ENCODE results near the gene CCDC157. TPM values are rescaled to one million over a fixed set of nuclear protein-coding genes. Genes with fewer than 3 reads are reported as not detected.
"Not testable (repeated sequence)": the region's sequence is repeated elsewhere in the genome, so short reads cannot be mapped to it uniquely, and the experiment has no call there.

The CCDC157 gene
- total RNA-seq, 1 donor from 2014 or later, result 5.5 TPM

DNA sequence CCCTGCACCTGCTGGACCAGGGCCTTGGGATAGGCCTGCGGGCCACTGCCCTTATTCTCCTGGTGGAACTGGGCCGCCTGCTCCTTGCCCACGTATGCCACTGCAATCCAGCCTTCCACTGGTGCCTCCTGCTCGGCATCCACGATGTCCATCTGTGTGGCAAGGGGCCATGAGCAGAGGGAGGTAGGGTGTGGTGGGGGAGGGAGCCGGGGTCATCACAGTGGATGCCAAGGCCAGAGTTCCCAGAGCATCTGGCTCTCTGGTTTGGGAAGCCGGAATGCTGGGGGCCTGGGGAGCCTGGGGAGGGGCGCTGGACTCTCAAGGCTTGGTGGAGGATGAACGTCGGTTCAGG, 29.8 kb downstream of the CCDC157 start:
- intact Hi-C loops (cut with micrococcal nuclease), result loop anchor here (2.0 to 5.0 kb wide), 3 partner anchors 30 to 120 kb away; partner anchors contain the start of genes CCDC157, OSM, SF3A1 and TBC1D10A

DNA sequence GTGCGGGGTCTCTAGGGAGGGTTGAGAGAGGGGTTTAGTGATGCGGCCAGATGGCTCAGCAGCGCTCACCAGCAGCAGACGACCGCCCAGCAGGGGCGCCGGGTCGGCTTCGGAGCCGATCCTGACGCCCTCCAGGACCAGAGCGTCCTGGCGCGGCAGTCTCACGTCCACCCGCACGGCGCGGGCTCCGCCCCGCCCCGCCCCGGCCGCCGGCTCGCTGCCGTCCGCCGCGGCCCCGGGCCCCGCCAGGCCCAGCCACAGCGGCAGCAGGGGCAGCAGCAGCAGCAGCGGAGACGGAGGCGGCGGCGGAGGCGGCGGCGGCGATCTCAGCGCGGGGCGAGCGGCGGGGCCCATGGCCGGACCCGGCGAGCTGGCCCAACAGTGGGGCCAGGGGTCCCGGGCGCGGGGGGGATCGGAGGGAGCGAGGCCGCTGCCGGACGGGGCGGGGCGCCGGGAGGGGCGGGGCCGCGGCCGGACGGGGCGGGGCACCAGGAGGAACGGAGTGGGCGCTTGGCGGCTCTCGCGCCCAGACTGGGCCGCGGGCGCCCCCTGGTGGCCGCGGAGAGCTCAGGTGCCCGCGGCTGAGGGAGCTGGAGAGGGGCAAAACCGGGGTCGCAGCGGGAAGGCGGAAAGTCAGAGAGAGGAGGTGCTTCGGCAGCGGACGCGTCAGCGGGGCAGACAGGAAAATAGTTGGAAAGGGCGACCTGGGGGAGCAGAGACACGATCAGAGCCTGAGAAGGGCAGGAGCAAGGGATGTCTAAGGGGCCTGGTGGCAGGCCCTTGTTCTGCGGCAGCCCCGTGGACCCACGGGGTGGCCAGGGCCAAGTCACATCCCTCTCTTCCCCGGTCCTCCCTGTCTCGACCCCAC, 30.4 kb downstream of the CCDC157 start, which contains the start of gene RNF215:
TSS of gene RNF215 (minus strand) at position 452 of the 868 bp plus-strand sequence. CDS start at position 354, 98 bp downstream.
- intact Hi-C loops (cut with micrococcal nuclease), result loop anchor here (1.0 to 5.0 kb wide), 4 partner anchors 30 to 120 kb away; partner anchors contain the start of genes CCDC157, OSM, SF3A1 and TBC1D10A

DNA sequence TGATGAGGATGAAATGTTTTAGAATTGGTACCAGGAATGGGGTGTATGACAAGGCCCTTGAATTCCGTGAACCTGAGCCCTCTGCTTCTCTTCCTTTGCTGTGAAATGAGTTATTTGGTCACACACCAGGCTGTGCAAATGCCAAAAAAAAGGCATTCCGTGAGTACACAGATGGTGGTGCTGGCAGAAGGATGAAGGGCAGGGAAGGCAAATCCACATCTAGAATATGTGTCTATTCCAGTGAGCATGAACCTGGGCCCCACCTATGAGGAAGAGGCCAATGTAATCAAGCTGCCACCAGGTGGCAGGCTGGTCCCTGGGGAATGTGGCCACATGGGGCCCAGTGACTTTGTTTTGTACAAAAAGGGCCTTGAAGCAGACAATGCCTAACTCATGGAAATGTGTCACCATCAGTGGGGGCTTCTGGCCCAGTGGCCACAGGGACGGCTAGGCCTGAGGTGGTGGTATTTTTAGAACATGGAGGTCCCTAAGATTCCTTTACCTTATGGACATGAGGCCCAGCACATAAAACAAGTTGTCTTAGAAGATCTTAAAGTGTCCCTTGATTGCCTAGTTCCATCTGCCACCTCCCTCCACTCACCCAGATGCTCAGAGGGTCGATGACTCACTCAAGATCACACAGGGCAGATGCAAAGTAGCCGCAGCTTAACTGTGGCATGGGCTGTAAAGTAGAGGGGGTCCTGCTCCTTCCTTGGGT, 34.3 kb downstream of the CCDC157 start:
- intact Hi-C loops (cut with micrococcal nuclease), result loop anchor here (1.0 kb wide), 2 partner anchors 35 to 94 kb away; no protein-coding TSS in a partner anchor

DNA sequence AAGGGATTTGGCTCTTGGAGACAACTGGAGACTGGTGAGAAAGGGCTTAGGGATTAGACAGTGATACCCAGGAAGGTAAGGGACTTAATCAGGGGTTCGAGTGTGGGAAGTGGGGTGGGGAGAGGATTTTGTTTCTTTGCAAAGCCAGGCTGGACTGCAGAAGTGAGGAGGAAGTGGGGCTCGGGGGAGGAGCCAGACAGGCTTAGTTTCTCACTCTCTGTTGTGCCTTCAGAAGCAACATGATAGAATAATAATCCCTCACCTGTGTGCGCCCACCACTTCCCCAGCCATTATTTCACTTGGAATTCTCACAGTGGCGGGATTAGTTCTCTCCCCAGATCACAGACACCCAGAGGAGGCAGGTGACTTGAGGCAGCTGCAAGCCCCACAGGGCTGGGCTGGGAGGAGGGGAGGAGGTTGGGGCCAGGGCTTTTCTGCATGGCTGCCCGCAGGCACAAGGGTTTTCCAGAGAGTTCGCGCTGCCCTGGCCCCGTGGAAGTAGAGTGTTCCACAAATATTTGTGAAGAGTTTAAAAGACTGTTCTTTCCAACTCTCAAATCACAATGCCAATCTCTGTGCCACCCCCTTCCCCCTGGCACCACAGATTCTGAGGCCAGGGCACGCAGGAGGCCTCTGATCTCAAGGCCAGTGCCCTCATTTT, 36.0 kb downstream of the CCDC157 start:
- intact Hi-C loops (cut with micrococcal nuclease), result no loop called here

DNA sequence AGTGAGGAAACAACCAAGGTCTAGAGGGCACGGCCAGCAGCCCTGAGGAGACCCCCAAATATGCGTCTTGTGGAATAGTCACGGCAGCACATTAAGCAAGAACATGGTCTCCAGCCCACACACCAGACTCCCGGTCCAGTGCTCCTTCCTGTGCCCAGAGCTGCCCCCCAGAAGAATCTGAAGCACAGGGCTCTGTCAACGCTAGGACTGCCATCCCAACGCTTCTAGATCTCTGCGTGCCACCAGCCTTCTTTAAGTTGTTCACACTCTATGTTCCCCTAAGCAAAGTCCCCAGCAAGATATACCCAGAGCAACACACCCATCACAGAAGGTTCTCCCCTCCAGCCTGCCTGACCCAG, 36.5 kb downstream of the CCDC157 start:
- intact Hi-C loops (cut with micrococcal nuclease), result no loop called here

DNA sequence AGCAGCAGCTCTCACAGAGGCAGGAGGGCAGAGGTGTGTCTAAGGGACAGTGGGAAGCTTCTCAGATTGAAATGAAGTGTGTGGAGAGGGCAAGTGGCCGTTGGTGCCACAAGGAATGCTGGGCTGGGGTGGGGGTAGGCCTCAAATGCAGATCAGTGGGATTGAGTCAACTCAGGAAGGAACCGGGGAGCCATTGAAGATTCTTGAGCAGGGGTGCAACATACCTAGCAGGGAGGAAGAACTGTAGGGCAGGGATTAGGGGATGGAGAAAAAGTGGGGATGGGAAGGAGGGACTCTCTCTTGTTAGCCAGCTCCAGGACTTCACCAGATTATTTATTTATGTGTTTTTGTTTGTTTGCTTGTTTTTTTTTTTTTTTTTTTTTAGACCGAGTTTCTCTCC, 37.1 kb downstream of the CCDC157 start:
- intact Hi-C loops (cut with micrococcal nuclease), result no loop called here

DNA sequence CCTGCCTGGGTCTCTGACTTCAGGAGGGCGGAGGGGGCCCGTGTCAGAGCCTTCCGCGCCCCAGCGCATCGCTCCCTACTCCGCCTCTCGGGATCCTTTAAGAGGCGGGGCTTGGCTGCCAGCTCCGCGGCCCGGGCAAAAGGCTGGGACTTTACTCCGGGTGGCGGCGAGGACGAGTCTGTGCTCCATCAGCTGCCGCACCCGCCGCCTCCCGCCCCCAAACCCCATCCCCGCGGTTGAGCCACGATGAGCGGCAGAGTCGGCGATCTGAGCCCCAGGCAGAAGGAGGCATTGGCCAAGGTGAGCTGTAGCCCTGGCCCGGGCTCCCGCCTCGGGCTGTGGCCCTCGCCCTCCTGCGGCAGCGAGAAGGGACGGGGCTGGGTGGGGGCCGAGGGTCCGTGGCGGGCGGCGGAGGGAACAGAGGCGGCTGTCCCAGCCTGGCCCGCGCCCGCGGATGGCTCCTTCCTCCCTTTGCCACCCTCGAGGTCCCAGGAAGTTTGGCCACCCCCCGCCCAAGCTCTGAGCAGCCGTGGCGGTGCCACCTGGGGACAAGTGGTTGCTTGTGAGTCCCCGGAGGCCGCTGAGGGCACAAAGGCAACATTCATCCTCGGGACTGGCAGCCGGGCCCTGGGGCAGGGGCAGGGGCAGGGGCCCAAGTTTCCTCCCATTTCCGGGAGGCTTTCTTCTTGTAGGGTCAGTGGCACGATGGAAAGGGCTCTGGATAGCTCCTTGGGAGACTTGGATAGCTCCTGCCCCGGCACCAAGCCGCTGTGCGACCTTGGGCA, 40.3 kb downstream of the CCDC157 start, which contains the start of gene SEC14L2:
TSS of gene SEC14L2 (plus strand) at position 148 of the 785 bp plus-strand sequence. CDS start at position 247, 99 bp downstream.
- intact Hi-C loops (cut with micrococcal nuclease), result loop anchor here (1.0 kb wide), 1 partner anchor 27 kb away; no protein-coding TSS in a partner anchor

DNA sequence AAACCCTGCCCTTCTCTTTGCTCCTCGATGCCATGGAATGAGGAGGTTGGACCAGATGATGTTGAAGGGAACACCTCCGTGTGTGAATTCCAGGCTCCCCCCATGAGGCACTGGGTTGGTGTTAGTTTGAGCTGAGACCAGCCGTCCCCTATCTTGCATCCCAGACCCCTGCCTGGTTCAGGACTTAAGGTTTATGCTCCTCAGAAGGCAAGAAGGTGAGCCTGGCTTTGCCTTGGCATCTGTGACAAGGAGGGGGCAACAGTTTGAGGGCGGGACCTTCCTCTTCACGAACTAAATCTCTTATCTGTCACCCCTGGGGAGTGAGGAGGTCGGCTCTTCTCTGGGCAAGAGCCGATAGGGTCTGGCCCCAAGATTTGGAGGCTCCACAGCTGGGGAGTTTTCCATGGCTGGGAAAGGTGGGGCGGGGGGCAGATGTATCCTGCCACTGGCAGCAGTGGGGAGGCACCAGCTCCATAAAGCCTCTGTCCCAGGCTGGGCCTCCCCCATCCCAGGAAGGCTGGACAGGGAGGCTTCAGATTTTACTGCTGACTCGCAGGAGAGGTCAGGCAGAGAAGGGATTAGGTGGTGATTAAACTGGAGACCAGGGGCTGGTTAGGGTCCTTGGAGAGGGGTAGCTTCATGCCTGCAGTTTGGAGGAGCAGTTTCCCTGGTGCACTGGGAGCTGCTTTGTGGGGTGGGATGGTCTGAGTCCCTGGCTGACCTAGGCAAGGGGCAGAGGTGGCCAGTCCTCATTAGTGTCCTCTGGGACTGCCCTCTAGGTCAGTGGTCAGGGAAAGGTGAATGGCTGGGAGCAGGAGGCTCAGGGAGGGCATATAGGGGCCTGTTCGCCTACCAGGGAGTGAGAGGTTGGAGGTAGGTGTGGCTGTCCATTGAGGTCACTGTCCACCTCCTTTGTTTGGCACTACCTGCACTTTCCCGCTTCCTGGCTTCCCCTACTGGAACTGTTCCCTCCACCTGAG, 41.1 kb downstream of the CCDC157 start:
- intact Hi-C loops (cut with micrococcal nuclease), result loop anchor here (1.0 kb wide), 1 partner anchor 26 kb away; no protein-coding TSS in a partner anchor

DNA sequence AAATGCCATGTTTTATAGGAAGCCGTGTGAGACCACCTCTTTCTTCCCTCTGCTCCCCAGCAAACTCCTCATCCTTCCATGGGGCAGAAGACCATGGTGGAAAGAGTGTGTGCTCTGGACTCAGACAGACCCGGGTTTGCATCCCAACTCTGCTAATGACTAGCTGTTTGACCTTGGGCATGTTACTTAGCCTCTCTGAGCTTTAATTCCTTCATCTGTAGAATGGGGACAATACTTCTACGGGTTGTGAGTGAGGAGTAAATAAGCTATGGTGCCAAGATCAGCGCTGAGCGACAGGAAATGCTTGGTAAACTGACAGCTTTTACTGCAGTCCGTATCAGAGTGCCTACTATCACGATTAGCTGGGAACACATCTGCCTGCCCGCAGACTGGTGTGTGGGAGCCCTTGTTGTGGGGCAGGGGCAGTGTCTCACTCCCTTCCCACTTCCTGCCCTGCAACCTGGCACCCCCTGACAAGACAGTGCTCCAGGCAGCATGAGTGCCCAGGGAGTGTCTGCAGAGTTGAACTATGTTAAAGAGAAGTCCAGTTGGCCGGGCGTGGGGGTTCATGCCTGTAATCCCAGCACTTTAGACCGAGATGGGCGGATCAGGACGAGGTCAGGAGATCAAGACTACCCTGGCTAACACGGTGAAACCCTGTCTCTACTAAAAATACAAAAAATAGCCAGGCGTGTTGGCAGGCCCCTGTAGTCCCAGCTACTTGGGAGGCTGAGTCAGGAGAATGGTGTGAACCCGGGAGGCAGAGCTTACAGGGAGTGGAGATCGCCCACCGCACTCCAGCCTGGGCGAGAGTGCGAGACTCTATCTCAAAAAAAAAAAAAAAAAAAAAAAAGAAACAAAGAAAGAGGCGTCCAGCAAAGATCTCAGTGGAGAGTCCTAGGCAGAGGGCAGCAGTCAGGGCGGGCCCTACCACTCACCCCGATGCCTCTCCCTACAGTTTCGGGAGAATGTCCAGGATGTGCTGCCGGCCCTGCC, 42.2 kb downstream of the CCDC157 start:
- intact Hi-C loops (cut with micrococcal nuclease), result no loop called here

DNA sequence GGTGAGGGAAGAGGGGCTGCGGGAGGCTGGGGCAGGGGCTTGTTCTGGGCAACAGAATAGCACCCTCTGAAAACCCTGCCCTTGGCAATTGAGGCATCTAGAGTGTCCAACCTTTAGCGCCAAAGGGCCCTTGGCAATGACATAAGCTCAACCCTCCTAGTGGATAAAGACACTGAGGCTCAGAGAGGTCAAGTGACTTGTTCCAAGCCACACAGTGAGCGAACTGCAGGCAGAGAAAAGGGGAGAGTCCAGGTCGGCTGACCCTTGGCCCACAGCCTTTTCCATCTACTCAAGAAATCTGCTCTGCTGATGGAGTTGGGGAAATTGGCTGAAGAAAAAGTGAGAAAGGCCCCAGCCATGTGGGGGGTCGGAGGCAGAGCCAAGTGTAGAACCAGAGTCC, 42.9 kb downstream of the CCDC157 start:
- intact Hi-C loops (cut with micrococcal nuclease), result no loop called here

DNA sequence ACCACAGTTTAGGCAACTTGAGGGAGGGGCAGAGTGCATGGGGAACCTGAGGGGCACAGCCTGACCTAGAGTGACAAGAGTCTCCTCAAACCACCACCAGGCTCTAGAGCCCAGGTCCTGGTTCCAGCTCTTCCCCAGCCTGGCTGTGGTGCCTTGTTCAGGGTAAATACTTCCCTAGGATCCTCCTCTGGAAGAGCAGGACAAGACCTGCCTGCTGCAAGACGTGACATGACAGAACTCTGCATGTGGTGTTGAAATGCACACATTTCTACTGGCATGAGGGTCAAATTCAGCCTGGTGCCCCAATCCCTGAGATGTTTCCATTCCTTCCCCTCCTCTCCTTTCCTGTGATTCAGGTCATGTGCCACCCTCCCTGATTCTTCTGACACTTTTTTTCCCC, 43.4 kb downstream of the CCDC157 start:
- intact Hi-C loops (cut with micrococcal nuclease), result no loop called here

DNA sequence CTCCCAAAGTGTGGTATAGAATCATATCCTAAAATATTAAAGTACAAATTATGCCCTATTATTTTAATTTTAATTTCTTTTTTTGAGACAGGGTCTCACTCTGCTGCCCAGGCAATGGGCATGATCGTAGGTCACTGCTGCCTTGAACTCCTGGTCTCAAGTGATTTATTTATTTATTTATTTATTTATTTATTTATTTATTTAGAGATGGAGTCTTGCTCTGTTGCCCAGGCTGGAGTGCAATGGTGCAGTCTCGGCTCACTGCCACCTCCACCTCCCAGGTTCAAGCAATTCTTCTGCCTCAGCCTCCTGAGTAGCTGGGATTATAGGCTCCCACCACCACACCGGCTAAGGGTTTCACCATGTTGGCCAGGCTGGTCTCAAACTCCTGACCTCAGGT, 44.2 kb downstream of the CCDC157 start:
- intact Hi-C loops (cut with micrococcal nuclease), result not testable (repeated sequence)

DNA sequence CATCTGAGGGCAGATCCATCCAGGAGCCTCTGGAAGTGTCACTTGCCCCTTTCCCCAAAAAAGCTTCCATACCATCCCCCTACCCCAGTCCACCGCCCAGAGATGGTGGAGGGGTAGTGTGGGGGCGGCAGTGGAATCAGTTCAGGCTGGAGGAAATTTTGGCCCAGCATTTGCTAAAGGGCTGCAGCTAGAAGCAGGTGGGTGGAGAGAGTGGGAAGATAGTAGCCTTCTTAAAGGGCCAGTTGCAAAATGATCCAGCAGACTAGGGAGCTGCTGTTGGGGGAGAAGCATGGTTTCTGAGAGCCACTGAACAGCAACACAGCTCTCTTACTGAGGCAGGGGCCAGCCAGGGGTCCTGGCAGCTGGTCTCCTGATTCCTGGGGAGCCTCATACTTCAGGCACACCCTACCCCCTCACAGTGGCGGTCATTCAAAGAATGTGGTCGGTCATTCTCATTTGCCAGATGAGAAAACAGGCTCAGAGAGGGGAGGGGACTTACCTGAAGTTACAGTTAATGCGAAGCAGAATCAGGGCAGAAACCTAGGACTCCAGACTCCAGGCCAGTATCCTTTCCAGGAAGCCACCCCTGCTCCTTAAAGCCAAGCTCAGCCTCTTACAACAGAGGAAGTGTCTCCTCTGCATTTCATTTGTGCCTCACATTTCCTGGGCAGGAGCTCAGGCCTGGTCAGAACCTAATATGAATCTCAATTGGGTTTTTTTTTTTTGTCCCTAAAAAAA, 45.4 kb downstream of the CCDC157 start:
- intact Hi-C loops (cut with micrococcal nuclease), result no loop called here

DNA sequence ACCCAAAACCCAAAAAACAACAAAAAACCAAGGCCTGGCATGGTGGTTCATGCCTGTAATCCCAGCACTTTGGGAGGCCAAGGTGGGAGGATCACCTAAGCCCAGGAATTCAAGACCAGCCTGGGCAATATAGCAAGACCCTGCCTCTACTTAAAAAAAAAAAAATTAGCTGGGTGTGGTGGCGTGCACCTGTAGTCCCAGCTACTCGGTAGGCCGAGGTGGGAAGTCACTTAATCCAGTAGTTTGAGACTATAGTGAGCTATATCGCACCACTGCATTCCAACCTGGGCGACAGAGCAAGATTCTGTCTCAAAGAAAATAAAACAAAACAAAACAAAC, 45.9 kb downstream of the CCDC157 start:
- intact Hi-C loops (cut with micrococcal nuclease), result not testable (repeated sequence)

DNA sequence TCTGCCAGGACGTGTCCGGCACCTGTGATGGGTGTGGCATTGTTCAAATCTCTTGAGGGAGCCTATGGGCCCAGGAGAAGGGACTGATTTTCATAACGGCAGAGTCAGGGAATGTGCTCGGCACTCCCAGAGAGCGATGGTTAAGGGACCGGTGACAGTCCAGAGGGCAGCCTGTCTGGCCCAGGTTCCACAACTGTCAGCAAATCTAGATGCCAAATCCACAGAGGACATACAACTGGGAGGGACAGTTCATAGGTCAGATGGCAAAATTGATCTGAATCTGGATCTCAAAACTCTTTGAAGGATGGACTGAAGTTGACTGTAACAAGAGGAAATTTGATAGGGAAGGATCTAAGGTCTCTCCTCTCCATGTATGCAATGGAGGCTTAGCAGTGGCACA, 47.5 kb downstream of the CCDC157 start:
- intact Hi-C loops (cut with micrococcal nuclease), result no loop called here

DNA sequence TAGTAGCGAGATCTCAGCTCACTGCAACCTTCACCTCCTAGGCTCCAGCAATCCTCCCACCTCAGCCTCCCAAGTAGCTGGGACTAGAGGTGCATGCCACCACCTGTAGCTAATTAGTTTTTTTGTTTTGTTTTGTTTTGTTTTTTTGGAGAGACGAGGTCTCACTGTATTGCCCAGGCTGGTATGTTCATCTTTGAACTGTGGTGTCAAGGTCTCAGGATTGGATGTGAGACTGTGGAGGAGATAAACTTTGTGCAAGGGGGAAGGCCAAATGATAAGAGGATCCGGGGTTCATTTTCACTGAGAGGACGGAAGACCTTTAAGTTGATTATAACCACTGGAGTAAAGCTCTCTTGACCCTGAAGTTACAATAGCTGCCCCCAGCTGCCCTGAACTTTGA, 48.9 kb downstream of the CCDC157 start:
- intact Hi-C loops (cut with micrococcal nuclease), result no loop called here

DNA sequence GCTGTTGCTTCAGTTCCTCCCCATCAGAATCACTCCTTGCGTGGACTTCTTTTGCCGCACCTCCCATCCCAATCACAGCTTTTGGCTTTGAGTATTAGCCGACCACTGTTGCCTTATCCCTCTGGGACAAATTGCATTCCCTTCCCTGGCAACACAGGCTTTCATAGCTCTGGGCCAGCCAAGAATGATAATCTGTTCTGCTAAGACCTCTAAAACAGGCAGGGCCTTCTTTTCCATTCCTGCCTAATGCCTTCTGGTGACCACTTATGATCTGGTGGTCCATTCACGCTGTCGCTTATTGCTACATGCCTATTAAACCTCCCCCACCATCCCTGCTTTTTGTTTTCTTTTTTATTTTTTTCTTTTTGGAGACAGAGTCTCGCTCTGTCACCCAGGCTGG, 49.6 kb downstream of the CCDC157 start:
- intact Hi-C loops (cut with micrococcal nuclease), result no loop called here
